Measurements from ENCODE around the gene ZFYVE28.

ZFYVE28 gene

DNA sequence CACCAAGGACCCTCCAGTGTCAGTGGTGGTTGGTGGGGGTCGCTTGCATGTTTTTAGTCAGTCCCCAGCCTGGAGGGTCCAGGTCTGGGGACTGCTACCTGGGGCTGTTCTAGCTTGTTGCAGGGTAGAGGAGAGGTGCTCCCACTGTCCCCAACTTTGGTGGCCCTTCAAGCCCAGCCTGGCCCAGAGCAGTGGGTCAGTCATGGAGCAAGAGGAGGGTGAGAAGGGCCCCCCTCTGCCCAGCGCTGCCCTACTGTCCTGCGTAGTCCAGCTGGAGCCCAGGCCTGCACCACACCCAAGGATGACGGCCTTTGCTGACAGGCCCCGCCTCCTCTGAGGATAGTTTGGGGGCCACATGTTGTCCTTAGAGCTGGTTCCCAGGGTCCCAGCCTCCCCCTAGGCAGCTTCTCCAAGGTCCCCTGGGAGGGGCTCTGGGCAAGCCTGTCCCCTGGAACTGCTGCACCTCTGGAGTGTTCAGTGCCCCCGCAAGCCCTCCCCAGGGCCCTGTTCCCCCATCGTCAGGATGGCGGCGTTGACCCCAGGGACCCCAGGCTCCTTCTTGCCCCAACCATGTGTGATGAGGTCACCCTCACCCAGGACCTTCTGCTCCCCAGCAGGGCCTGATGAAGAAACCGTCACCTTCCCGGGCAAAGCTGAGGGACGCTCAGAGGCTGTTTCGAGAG lies 7.1 kb upstream of the ZFYVE28 start:
- Histone ChIP-seq H3K4me1 (ENCODE audit: insufficient read depth, insufficient read length) (peaks cover 17% of the 10 kb centered on the region), H3K9me3 (ENCODE audit: insufficient read depth, low read length) (no peaks in the 10 kb centered on the region), H3K36me3 (ENCODE audit: insufficient read depth, insufficient read length, low read length) (no peaks in the 10 kb centered on the region), H3K4me3 (ENCODE audit: insufficient read length, low read depth) (no peak overlapping the region), H3K27me3 (ENCODE audit: insufficient read depth, insufficient read length) (peaks cover 24% of the 10 kb centered on the region), H3K9ac (ENCODE audit: insufficient read length, low read depth) (no peak overlapping the region)
- TF ChIP-seq ZNF274 (IDR thresholded peaks at IDR 0.05; ENCODE audit: low read depth, low read length): no peak
- no peak for TF ChIP-seq YY1 (IDR thresholded peaks at IDR 0.05; ENCODE audit: insufficient read depth, insufficient read length)
- TF ChIP-seq SUZ12 (IDR thresholded peaks at IDR 0.05; ENCODE audit: extremely low read depth, insufficient read depth, insufficient read length): no peak
- no peak for DNase-seq (ENCODE audit: low read depth, low spot score)

DNA sequence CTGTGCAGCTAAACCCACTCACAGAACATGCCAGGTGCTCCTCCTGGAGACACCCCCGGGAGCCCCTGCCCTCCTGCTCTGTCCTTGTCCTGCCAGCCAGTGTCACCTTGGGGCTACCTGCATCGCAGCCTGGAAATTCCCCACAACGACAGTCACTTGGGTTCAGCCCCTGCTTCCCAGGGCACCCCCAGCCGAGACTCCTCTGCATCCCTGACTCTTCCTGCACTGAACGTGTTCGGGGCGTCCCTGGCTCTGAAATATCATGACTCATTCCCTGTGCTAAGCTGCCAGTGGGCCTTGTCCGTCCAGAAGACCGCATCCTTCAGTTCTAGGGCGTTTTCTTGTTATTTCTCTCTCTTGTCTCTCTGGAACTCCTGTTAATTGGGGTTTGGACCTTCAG lies 6.1 kb upstream of the ZFYVE28 start:
- H3K9ac ChIP-seq (ENCODE audit: insufficient read length, low read depth): no peak overlapping the region
- DNase-seq (ENCODE audit: low read depth, low spot score): no peak

DNA sequence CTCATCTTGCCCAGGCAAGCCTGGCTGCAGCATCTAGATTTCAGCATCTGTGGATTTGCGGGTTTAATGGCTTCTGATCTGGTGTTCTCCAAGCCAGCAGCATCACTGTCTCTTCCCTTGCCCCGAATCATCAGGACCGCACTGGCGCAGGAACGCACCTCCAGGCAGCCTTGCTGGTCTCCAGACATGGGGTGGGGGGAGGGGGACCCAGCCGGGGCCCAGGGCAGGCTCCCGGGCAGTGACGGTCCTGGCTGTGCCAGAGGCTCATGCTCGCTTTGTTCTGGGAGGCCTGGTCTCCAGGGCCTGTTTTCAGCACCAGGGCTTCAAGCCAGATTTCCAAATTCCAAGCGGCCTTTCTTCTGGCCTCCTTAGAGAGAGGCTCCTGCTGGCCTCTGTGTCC lies 5.2 kb upstream of the ZFYVE28 start:
- no peaks in the 10 kb centered on the region for H3K36me3 ChIP-seq (ENCODE audit: insufficient read depth, insufficient read length, low read length)
- peaks cover 17% of the 10 kb centered on the region for H3K4me1 ChIP-seq (ENCODE audit: insufficient read depth, insufficient read length)
- no peak overlapping the region for H3K4me3 ChIP-seq (ENCODE audit: insufficient read length, low read depth)
- no peak for DNase-seq (ENCODE audit: low read depth, low spot score)
- TF ChIP-seq ZNF274 (IDR thresholded peaks at IDR 0.05; ENCODE audit: low read depth, low read length) (no peak), SUZ12 (IDR thresholded peaks at IDR 0.05; ENCODE audit: extremely low read depth, insufficient read depth, insufficient read length) (no peak), YY1 (IDR thresholded peaks at IDR 0.05; ENCODE audit: insufficient read depth, insufficient read length) (no peak)
- H3K27me3 ChIP-seq (ENCODE audit: insufficient read depth, insufficient read length): peaks cover 42% of the 10 kb centered on the region
- no peak overlapping the region for H3K9ac ChIP-seq (ENCODE audit: insufficient read length, low read depth)
- H3K9me3 ChIP-seq (ENCODE audit: insufficient read depth, low read length): no peaks in the 10 kb centered on the region

More for the DNA sequence above, 6.1 kb upstream of the ZFYVE28 start:
- TF ChIP-seq SUZ12 (IDR thresholded peaks at IDR 0.05; ENCODE audit: extremely low read depth, insufficient read depth, insufficient read length): no peak
- no peak for TF ChIP-seq YY1 (IDR thresholded peaks at IDR 0.05; ENCODE audit: insufficient read depth, insufficient read length)
- TF ChIP-seq ZNF274 (IDR thresholded peaks at IDR 0.05; ENCODE audit: low read depth, low read length): no peak
- Histone ChIP-seq H3K4me1 (ENCODE audit: insufficient read depth, insufficient read length) (peaks cover 17% of the 10 kb centered on the region), H3K4me3 (ENCODE audit: insufficient read length, low read depth) (no peak overlapping the region), H3K36me3 (ENCODE audit: insufficient read depth, insufficient read length, low read length) (no peaks in the 10 kb centered on the region), H3K27me3 (ENCODE audit: insufficient read depth, insufficient read length) (peaks cover 34% of the 10 kb centered on the region), H3K9me3 (ENCODE audit: insufficient read depth, low read length) (no peaks in the 10 kb centered on the region)

DNA sequence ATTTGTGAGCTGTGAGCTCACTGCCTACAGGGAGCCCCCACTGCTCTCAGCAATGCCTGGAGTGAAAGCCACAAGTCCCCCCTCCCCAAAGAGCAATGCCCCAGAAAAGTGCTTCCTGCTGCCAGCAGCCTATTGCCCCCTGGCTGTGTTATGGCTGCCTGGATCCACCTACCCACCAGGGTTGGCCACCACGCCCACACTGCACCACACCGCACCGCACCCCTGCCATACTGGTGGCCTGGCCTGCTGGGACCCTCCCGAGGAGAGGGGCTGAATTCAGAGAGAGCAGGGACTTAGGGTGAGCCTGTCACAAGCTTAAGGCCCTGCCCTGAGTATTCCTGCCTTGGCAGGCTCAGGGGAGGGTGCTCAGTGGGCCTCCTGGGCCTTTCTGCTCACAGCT lies 4.6 kb upstream of the ZFYVE28 start:
- Histone ChIP-seq H3K9ac (ENCODE audit: insufficient read length, low read depth) (peak overlapping the region; percentile 26), H3K4me3 (ENCODE audit: insufficient read length, low read depth) (no peak overlapping the region), H3K36me3 (ENCODE audit: insufficient read depth, insufficient read length, low read length) (no peaks in the 10 kb centered on the region), H3K27me3 (ENCODE audit: insufficient read depth, insufficient read length) (peaks cover 45% of the 10 kb centered on the region), H3K4me1 (ENCODE audit: insufficient read depth, insufficient read length) (peaks cover 17% of the 10 kb centered on the region), H3K9me3 (ENCODE audit: insufficient read depth, low read length) (no peaks in the 10 kb centered on the region)
- TF ChIP-seq SUZ12 (IDR thresholded peaks at IDR 0.05; ENCODE audit: extremely low read depth, insufficient read depth, insufficient read length) (no peak), YY1 (IDR thresholded peaks at IDR 0.05; ENCODE audit: insufficient read depth, insufficient read length) (no peak), ZNF274 (IDR thresholded peaks at IDR 0.05; ENCODE audit: low read depth, low read length) (no peak)
- no peak for DNase-seq (ENCODE audit: low read depth, low spot score)

DNA sequence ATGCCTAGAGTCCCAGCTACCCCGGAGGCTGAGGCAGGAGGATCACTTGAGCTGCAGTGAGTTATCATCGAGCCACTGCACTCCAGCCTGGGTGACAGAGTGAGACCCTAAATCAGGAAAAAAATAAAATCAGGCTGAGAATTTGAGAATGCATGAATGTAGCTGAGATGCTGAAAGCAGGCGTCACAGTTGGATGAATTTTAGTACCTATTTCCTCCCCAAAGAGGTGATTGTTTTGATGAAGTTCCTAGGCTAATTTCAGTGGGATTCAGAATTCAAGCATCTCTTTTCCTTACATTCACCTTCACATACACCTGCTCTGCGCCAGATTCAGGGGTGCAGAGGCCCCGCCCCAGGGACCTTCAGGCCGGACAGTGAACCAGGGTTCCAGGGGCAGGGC lies 3.5 kb upstream of the ZFYVE28 start:
- Histone ChIP-seq H3K4me1 (ENCODE audit: insufficient read depth, insufficient read length) (peaks cover 17% of the 10 kb centered on the region), H3K9ac (ENCODE audit: insufficient read length, low read depth) (no peak overlapping the region), H3K27me3 (ENCODE audit: insufficient read depth, insufficient read length) (peaks cover 57% of the 10 kb centered on the region), H3K9me3 (ENCODE audit: insufficient read depth, low read length) (no peaks in the 10 kb centered on the region), H3K4me3 (ENCODE audit: insufficient read length, low read depth) (no peak overlapping the region), H3K36me3 (ENCODE audit: insufficient read depth, insufficient read length, low read length) (no peaks in the 10 kb centered on the region)
- DNase-seq (ENCODE audit: low read depth, low spot score): no peak
- TF ChIP-seq SUZ12 (IDR thresholded peaks at IDR 0.05; ENCODE audit: extremely low read depth, insufficient read depth, insufficient read length) (no peak), YY1 (IDR thresholded peaks at IDR 0.05; ENCODE audit: insufficient read depth, insufficient read length) (no peak)

DNA sequence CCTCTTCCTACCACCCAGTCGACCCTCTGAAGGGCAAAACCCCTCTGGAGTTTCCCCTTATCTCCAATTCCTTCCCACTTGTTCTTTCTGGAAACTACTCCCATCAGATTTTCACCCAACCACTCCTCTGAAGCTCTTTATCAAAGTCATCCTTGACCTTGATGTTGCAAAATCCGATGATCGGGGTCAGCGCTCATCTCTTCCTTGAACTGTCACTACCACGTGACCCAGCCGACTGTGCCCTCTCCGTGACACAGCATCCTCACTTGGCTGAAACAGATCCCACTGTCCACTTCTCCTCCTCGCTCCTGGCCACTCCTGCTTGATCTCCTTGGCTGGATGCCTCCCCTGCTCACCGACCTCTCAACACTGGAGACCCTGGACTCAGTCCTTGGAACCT lies 1.4 kb upstream of the ZFYVE28 start:
- peaks cover 16% of the 10 kb centered on the region for H3K4me1 ChIP-seq (ENCODE audit: insufficient read depth, insufficient read length)
- no peaks in the 10 kb centered on the region for H3K36me3 ChIP-seq (ENCODE audit: insufficient read depth, insufficient read length, low read length)
- DNase-seq (ENCODE audit: low read depth, low spot score): no peak
- no peak overlapping the region for H3K9ac ChIP-seq (ENCODE audit: insufficient read length, low read depth)
- no peak for TF ChIP-seq ZNF274 (IDR thresholded peaks at IDR 0.05; ENCODE audit: low read depth, low read length)
- TF ChIP-seq YY1 (IDR thresholded peaks at IDR 0.05; ENCODE audit: insufficient read depth, insufficient read length): no peak
- TF ChIP-seq SUZ12 (IDR thresholded peaks at IDR 0.05; ENCODE audit: extremely low read depth, insufficient read depth, insufficient read length): no peak
- H3K27me3 ChIP-seq (ENCODE audit: insufficient read depth, insufficient read length): peaks cover 78% of the 10 kb centered on the region
- no peaks in the 10 kb centered on the region for H3K9me3 ChIP-seq (ENCODE audit: insufficient read depth, low read length)
- H3K4me3 ChIP-seq (ENCODE audit: insufficient read length, low read depth): no peak overlapping the region

DNA sequence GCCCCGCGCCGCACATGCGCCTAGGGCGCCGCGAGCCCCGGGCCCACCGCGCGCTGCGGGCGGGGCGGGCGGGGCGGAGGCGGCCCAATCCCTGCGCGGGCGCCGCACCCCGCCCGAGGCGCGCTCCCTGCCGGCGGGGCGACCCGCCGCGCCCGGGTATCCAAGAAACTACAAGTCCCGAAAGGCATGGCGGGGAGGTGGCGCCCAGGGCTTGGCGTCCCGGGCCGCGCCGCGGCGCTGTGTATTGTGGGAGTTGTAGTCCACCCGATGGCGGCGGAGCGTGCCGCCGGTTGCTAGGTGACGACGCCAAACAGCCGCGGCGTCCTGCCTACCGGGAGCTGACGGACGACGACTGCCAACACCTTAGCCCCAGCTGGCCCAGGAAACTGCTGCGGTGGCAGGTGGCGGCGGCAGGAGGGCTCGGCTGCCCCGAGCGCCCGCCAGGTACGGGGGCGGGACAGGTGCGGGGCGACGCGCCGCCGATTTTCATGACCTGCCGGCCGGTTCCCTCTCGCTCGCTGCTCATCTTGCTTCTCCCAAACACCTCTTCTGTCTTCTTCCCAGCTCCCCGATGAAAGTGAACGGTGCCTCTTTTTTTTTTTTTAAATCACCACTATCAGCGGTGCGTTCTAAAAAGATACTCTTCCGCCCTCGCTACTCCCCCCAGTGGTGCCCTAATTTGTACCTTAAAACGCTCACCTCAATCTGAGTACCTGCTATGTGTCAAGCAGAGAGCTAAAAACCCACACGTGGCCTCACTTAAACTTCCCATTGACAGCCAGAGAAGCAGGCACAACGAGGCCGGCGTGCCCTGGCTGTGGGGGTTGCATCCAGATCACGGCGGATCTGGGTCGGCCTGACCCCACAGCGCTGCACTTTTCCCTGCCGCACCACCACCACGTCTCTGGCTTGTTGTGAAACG lies 466 bp upstream of the ZFYVE28 start, which contains the start of gene CFAP99:
Gene CFAP99, plus strand, starts transcription at position 306 of the 922 bp plus-strand sequence.
- Histone ChIP-seq H3K9ac (ENCODE audit: insufficient read length, low read depth) (peak within 1 kb of the TSS; percentile 69), H3K4me3 (ENCODE audit: insufficient read length, low read depth) (peak within 1 kb of the TSS; percentile 49), H3K4me1 (ENCODE audit: insufficient read depth, insufficient read length) (peaks cover 12% of the 10 kb centered on the region), H3K9me3 (ENCODE audit: insufficient read depth, low read length) (no peaks in the 10 kb centered on the region), H3K36me3 (ENCODE audit: insufficient read depth, insufficient read length, low read length) (no peaks in the 10 kb centered on the region), H3K27me3 (ENCODE audit: insufficient read depth, insufficient read length) (peaks cover 85% of the 10 kb centered on the region)
- peak; percentile 50 for TF ChIP-seq SUZ12 (IDR thresholded peaks at IDR 0.05; ENCODE audit: extremely low read depth, insufficient read depth, insufficient read length)
- TF ChIP-seq YY1 (IDR thresholded peaks at IDR 0.05; ENCODE audit: insufficient read depth, insufficient read length): no peak
- no peak for TF ChIP-seq ZNF274 (IDR thresholded peaks at IDR 0.05; ENCODE audit: low read depth, low read length)
- DNase-seq (ENCODE audit: low read depth, low spot score): peak; percentile 92
